Sigmoid colon (tissue), 7 donors: ENCODE results near the gene DYRK1A. TPM values are rescaled to one million over a fixed set of nuclear protein-coding genes. Genes with fewer than 3 reads are reported as not detected.

Experiments used
- DNase-seq: peaks from one replicate; pipeline ENCODE4 v3.0.0-alpha.2; 2019
- H3K27ac ChIP-seq, 4 donors: fragments of 200-600 bp; sonication (generic); one replicate each; pipeline ENCODE4 v1.5.1; 2016 to 2019; ENCODE audit warnings: mild to moderate bottlenecking in 1 of 4
- H3K27me3 ChIP-seq, 3 donors: fragments of 200-600 bp; sonication (generic); one replicate each; pipeline ENCODE4 v1.5.1; 2019; ENCODE audit warnings: mild to moderate bottlenecking in 1 of 3
- H3K36me3 ChIP-seq, 4 donors: fragments of 200-600 bp; sonication (generic); one replicate each; pipeline ENCODE4 v1.5.1; 2016 to 2019
- H3K4me1 ChIP-seq, 4 donors: fragments of 200-600 bp; sonication (generic); one replicate each; pipeline ENCODE4 v1.5.1; 2017 to 2019
- H3K4me3 ChIP-seq, 4 donors: fragments of 200-600 bp; sonication (generic); one replicate each; pipeline ENCODE4 v1.5.1; 2017 to 2019; ENCODE audit warnings: mild to moderate bottlenecking in 2 of 4, moderate library complexity in 1 of 4
- H3K9me3 ChIP-seq, 4 donors: fragments of 200-600 bp in 3 of 4; sonication (generic) in 3 of 4; one replicate each; pipeline versions ENCODE4 v1.5.1 to v1.6.1; 2013 to 2019
- CTCF ChIP-seq, 4 experiments: fragments of 450-650 bp in 3 of 4; fragments of 200-600 bp in 1 of 4; IDR thresholded peaks; one replicate each; pipeline ENCODE4 v1.5.1; 2016 to 2019; ENCODE audit warnings: antibody characterized with exemption in 4 of 4, mild to moderate bottlenecking in 3 of 4, moderate library complexity in 2 of 4
- EP300 ChIP-seq, 4 donors: sonication (generic); formaldehyde crosslinking; IDR thresholded peaks; one replicate each; pipeline ENCODE4 v1.6.1; 2017; ENCODE audit warnings: antibody characterized with exemption in 4 of 4
- POLR2A ChIP-seq, 2 donors: fragments of 450-650 bp; IDR thresholded peaks; one replicate each; pipeline ENCODE4 v1.6.1; 2016; ENCODE audit warnings: antibody characterized with exemption in 2 of 2, mild to moderate bottlenecking in 2 of 2, moderate library complexity in 2 of 2
- POLR2AphosphoS5 ChIP-seq, 4 donors: sonication (generic); formaldehyde crosslinking; IDR thresholded peaks; one replicate each; pipeline ENCODE4 v1.6.1; 2017; ENCODE audit warnings: antibody characterized with exemption in 4 of 4
- WGBS, 2 donors: extraction: QIAGEN DNeasy Blood & Tissue Kit; methylation state at CpG; one replicate each; pipeline ENCODE4 v1.1.7; 2013; 5-methylcytosine and 5-hydroxymethylcytosine counted together
- intact Hi-C: fragments of 100-400 bp; cut with DNase I; formaldehyde crosslinking; loops from one replicate; pipeline ENCODE4 v1.15.1; 2023
- polyA plus RNA-seq, 3 donors: library from polyadenylated mRNA; stranded (reverse); fragments of 200-250 nt; gene quantifications; one replicate each; pipeline ENCODE4 v1.2.3, GENCODE V29; 2013
- total RNA-seq, 4 donors: library from RNA; depleted of rRNA; stranded (reverse); fragments of >200 nt; gene quantifications; one replicate each; pipeline ENCODE4 v1.1.0, GENCODE V29; 2016
- donor health status: healthy with polysubstance abuse.
- donor health status: Bipolar disorder and iron deficiency.
- donor health status: healthy.

DYRK1A gene
- total and polyA plus RNA-seq, 7 donors = 11.4 to 74.1 (median 62.9) TPM

- TF ChIP-seq CTCF (IDR thresholded peaks at IDR 0.05) (no peak), EP300 (IDR thresholded peaks at IDR 0.05) (no peak), POLR2AphosphoS5 (IDR thresholded peaks at IDR 0.05) (no peak), POLR2A (IDR thresholded peaks at IDR 0.05) (no peak)
- H3K4me1 ChIP-seq = peaks cover 0 to 84% (median 63%) of the 10 kb centered on the region in 4 donors
- no peaks in the 10 kb centered on the region for H3K27me3 ChIP-seq
- DNase-seq = no peak
- H3K9me3 ChIP-seq = no peaks in the 10 kb centered on the region
- 96 to 97% methylated on average over 2 of the region's 2 CpGs for WGBS, 2 donors
- H3K36me3 ChIP-seq = peaks cover 0 to 10% (median 2%) of the 10 kb centered on the region in 4 donors
- H3K27ac ChIP-seq = no peak overlapping the region
- H3K4me3 ChIP-seq = no peak overlapping the region
- intact Hi-C loops = no loop called here
These were observed 50.3 kb downstream of the DYRK1A start for GRCh38 chr21:37416914-37417313.

GRCh38 chr21:37419228-37419906, 52.8 kb downstream of the DYRK1A start:
- Histone ChIP-seq H3K9me3 (no peaks in the 10 kb centered on the region), H3K4me1 (peaks cover 0 to 60% (median 49%) of the 10 kb centered on the region in 4 donors), H3K27me3 (no peaks in the 10 kb centered on the region), H3K27ac (no peak overlapping the region), H3K36me3 (peaks cover 0 to 26% (median 2%) of the 10 kb centered on the region in 4 donors), H3K4me3 (no peak overlapping the region)
- intact Hi-C loops = no loop called here
- no peak for DNase-seq
- WGBS, 2 donors = 94 to 96% methylated on average over 3 of the region's 3 CpGs
- no peak for TF ChIP-seq POLR2A (IDR thresholded peaks at IDR 0.05)
- no peak for TF ChIP-seq EP300 (IDR thresholded peaks at IDR 0.05)
- no peak for TF ChIP-seq POLR2AphosphoS5 (IDR thresholded peaks at IDR 0.05)
- no peak for TF ChIP-seq CTCF (IDR thresholded peaks at IDR 0.05)

GRCh38 chr21:37421306-37421705, 54.7 kb downstream of the DYRK1A start:
- Histone ChIP-seq H3K36me3 (peaks cover 0 to 26% (median 2%) of the 10 kb centered on the region in 4 donors), H3K27ac (no peak overlapping the region), H3K9me3 (no peaks in the 10 kb centered on the region), H3K27me3 (no peaks in the 10 kb centered on the region), H3K4me3 (no peak overlapping the region), H3K4me1 (peaks cover 0 to 54% (median 37%) of the 10 kb centered on the region in 4 donors)
- intact Hi-C loops = no loop called here
- TF ChIP-seq POLR2A (IDR thresholded peaks at IDR 0.05) (no peak), EP300 (IDR thresholded peaks at IDR 0.05) (no peak), CTCF (IDR thresholded peaks at IDR 0.05) (no peak), POLR2AphosphoS5 (IDR thresholded peaks at IDR 0.05) (no peak)
- DNase-seq = no peak
- 96% methylated on average over 8 of the region's 8 CpGs for WGBS, 2 donors

- Histone ChIP-seq H3K4me3 (no peak overlapping the region), H3K9me3 (no peaks in the 10 kb centered on the region), H3K4me1 (peaks cover 0 to 44% (median 28%) of the 10 kb centered on the region in 4 donors), H3K27ac (no peak overlapping the region), H3K36me3 (peaks cover 0 to 26% (median 2%) of the 10 kb centered on the region in 4 donors), H3K27me3 (no peaks in the 10 kb centered on the region)
- WGBS, 2 donors = 96% methylated on average over 1 of the region's 1 CpG
- no peak for TF ChIP-seq CTCF (IDR thresholded peaks at IDR 0.05)
- TF ChIP-seq POLR2A (IDR thresholded peaks at IDR 0.05) = no peak
- no peak for TF ChIP-seq POLR2AphosphoS5 (IDR thresholded peaks at IDR 0.05)
- no peak for TF ChIP-seq EP300 (IDR thresholded peaks at IDR 0.05)
- DNase-seq = no peak
- intact Hi-C loops = no loop called here
These were observed 55.8 kb downstream of the DYRK1A start for GRCh38 chr21:37422382-37422781.
